IMR-90 (cell line): ENCODE measurements around the gene FFAR1. TPM values are rescaled to one million over a fixed set of nuclear protein-coding genes. Genes with fewer than 3 reads are reported as not detected.

ENCODE experiments used
- ATAC-seq: fragments of 200-7000 bp; cut with Tn5 transposase; 2 replicates; pipeline ENCODE4 v1.9.1; 2020; ENCODE audit warnings: low read depth, mild to moderate bottlenecking, moderate library complexity
- BruUV-seq: library from RNA; stranded (reverse); fragments of 400-500 nt; replicated peaks from 2 replicates; lab custom pipeline; 2021; lab: Mats Ljungman, UMichigan
- CTCF ChIA-PET: fragments of 300-600 bp; formaldehyde crosslinking; extraction: SDS; loops from one replicate; lab custom pipeline; 2021; ENCODE audit warnings: antibody characterized with exemption; lab: Yijun Ruan, JAX
- POLR2A ChIA-PET: fragments of 300-600 bp; sonication (Branson Sonifier 250); formaldehyde crosslinking; loops from one replicate; lab custom pipeline; 2022; ENCODE audit warnings: antibody characterized with exemption; ENCODE audit not compliant: unreplicated experiment; lab: Charles Lee
- DNase-seq: peaks from one replicate; pipeline ENCODE4 v3.0.0; 2013
- H2AFZ ChIP-seq: replicated peaks from 2 replicates; pipeline ENCODE3; 2013; ENCODE audit warnings: low read length, mild to moderate bottlenecking; ENCODE audit not compliant: poor library complexity
- H2AK5ac ChIP-seq: 2 replicates; pipeline ENCODE4 v1.6.1; 2013; ENCODE audit warnings: low read depth, low read length, inconsistent platforms
- H2AK9ac ChIP-seq: replicated peaks from 2 replicates; pipeline ENCODE3; 2013; ENCODE audit warnings: mild to moderate bottlenecking, low read depth, low read length, moderate library complexity; ENCODE audit not compliant: poor library complexity
- H2BK120ac ChIP-seq: 2 replicates; pipeline ENCODE4 v1.6.1; 2013; ENCODE audit warnings: low read depth, low read length, inconsistent platforms
- H2BK15ac ChIP-seq: 3 replicates; pipeline ENCODE4 v1.6.1; 2013; ENCODE audit warnings: low read depth, low read length, inconsistent platforms
- H2BK20ac ChIP-seq: 2 replicates; pipeline ENCODE4 v1.6.1; 2013; ENCODE audit warnings: low read depth, mild to moderate bottlenecking, inconsistent platforms, low read length, moderate library complexity
- H2BK5ac ChIP-seq: 2 replicates; pipeline ENCODE4 v1.6.1; 2013; ENCODE audit warnings: mild to moderate bottlenecking, low read depth, low read length, inconsistent platforms; ENCODE audit not compliant: poor library complexity, severe bottlenecking
- H3K14ac ChIP-seq: replicated peaks from 2 replicates; pipeline ENCODE4 v1.6.1; 2013; ENCODE audit warnings: low read depth, low read length, inconsistent platforms
- H3K18ac ChIP-seq: 2 replicates; pipeline ENCODE4 v1.6.1; 2013; ENCODE audit warnings: low read depth, low read length, control low read depth
- H3K23ac ChIP-seq: 2 replicates; pipeline ENCODE4 v1.6.1; 2013; ENCODE audit warnings: low read depth, low read length, inconsistent platforms
- H3K27ac ChIP-seq: 2 replicates; pipeline ENCODE4 v1.5.1; 2013; ENCODE audit warnings: mild to moderate bottlenecking, control low read depth, low read length; ENCODE audit not compliant: insufficient read depth
- H3K27me3 ChIP-seq: 2 replicates; pipeline ENCODE4 v1.6.1; 2013; ENCODE audit warnings: low read length; ENCODE audit not compliant: control insufficient read depth, insufficient read depth
- H3K36me3 ChIP-seq: 2 replicates; pipeline ENCODE4 v1.6.1; 2013; ENCODE audit warnings: low read length, mixed read lengths; ENCODE audit not compliant: control insufficient read depth, insufficient read depth
- H3K4ac ChIP-seq: 2 replicates; pipeline ENCODE4 v1.6.1; 2013; ENCODE audit warnings: low read depth, low read length, inconsistent platforms
- H3K4me1 ChIP-seq: 2 replicates; pipeline ENCODE4 v1.6.1; 2013; ENCODE audit warnings: low read length, mixed read lengths; ENCODE audit not compliant: control insufficient read depth, insufficient read depth
- H3K4me2 ChIP-seq: 2 replicates; pipeline ENCODE4 v1.6.1; 2013; ENCODE audit warnings: low read depth, mild to moderate bottlenecking, control low read depth, low read length, moderate library complexity
- H3K4me3 ChIP-seq: 2 replicates; pipeline ENCODE4 v1.5.1; 2013; ENCODE audit warnings: low read depth, mild to moderate bottlenecking, control low read depth, low read length, moderate library complexity; ENCODE audit not compliant: insufficient read depth
- H3K56ac ChIP-seq: 2 replicates; pipeline ENCODE4 v1.6.1; 2013; ENCODE audit warnings: low read length, inconsistent platforms; ENCODE audit not compliant: insufficient read depth; ENCODE audit errors: extremely low read depth
- H3K79me1 ChIP-seq, 2 experiments: 2 replicates each; pipeline ENCODE4 v1.6.1; 2013; ENCODE audit warnings: low read length in 2 of 2, inconsistent platforms in 1 of 2, low read depth in 1 of 2
- H3K9ac ChIP-seq: 2 replicates; pipeline ENCODE4 v1.6.1; 2013; ENCODE audit warnings: low read depth, low read length, control low read depth
- H3K9me1 ChIP-seq: 2 replicates; pipeline ENCODE4 v1.6.1; 2013; ENCODE audit warnings: low read length, inconsistent platforms; ENCODE audit not compliant: insufficient read depth
- H3K9me3 ChIP-seq: 2 replicates; pipeline ENCODE4 v1.6.1; 2013; ENCODE audit warnings: low read length; ENCODE audit not compliant: control insufficient read depth, insufficient read depth
- H4K20me1 ChIP-seq: 2 replicates; pipeline ENCODE4 v1.6.1; 2013; ENCODE audit warnings: low read length, inconsistent platforms; ENCODE audit not compliant: insufficient read depth
- H4K5ac ChIP-seq: 2 replicates; pipeline ENCODE4 v1.6.1; 2013; ENCODE audit warnings: mild to moderate bottlenecking, low read depth, low read length, control low read depth
- H4K8ac ChIP-seq, 2 experiments: 2 replicates each; pipeline ENCODE4 v1.6.1; 2013; ENCODE audit warnings: low read depth in 2 of 2, low read length in 2 of 2, control low read depth in 1 of 2, inconsistent platforms in 1 of 2
- H4K91ac ChIP-seq: 2 replicates; pipeline ENCODE4 v1.6.1; 2013; ENCODE audit warnings: low read depth, low read length, inconsistent platforms; ENCODE audit not compliant: insufficient read depth
- CEBPB ChIP-seq: IDR thresholded peaks from 2 replicates; pipeline ENCODE4 v1.6.1; 2012; ENCODE audit warnings: low read depth, low read length, improper control_type of control experiment
- CHD1 ChIP-seq: IDR thresholded peaks from 2 replicates; pipeline ENCODE4 v1.6.1; 2012; ENCODE audit warnings: low read depth, low read length, improper control_type of control experiment
- CTCF ChIP-seq: conservative IDR thresholded peaks from 2 replicates; pipeline ENCODE4 v1.5.1; 2012; ENCODE audit warnings: mild to moderate bottlenecking, low read depth, low read length, improper control_type of control experiment
- MXI1 ChIP-seq: IDR thresholded peaks from 2 replicates; pipeline ENCODE4 v1.6.1; 2012; ENCODE audit warnings: low read depth, mild to moderate bottlenecking, low read length, moderate library complexity, borderline replicate concordance
- NFE2L2 ChIP-seq: fragments of 150-350 bp; IDR thresholded peaks from 2 replicates; pipeline ENCODE4 v1.6.1; 2016; ENCODE audit warnings: low read depth, mild to moderate bottlenecking, low read length
- USF2 ChIP-seq: fragments of 150-350 bp; IDR thresholded peaks from 2 replicates; pipeline ENCODE4 v1.6.1; 2017; ENCODE audit warnings: mild to moderate bottlenecking, antibody characterized with exemption, low read length, low read depth
- WGBS, 2 experiments: methylation state at CpG; one replicate each; pipeline versions ENCODE4 v1.1.5 to v1.1.7; 2013; ENCODE audit warnings: missing lambda C conversion rate in 2 of 2; ENCODE audit not compliant: insufficient read length in 1 of 2; ENCODE audit errors: extremely low coverage in 2 of 2; 5-methylcytosine and 5-hydroxymethylcytosine counted together
- dilution Hi-C: fragments of 300-500 bp; cut with HindIII; formaldehyde crosslinking; loops from one replicate; pipeline ENCODE4 v1.14.3; 2018; ENCODE audit warnings: low sequenced_read_pairs; ENCODE audit not compliant: unreplicated experiment
- in situ Hi-C: fragments of 300-500 bp; cut with MboI; formaldehyde crosslinking; loops from 3 replicates; pipeline ENCODE4 v1.14.3; 2019; ENCODE audit warnings: low sequenced_read_pairs, inconsistent platforms, mixed read lengths
- intact Hi-C: fragments of 100-400 bp; cut with micrococcal nuclease; formaldehyde crosslinking; loops from 2 replicates; pipeline ENCODE4 v1.10.0; 2022
- polyA plus RNA-seq, 3 experiments: library from polyadenylated mRNA; depleted of rRNA; stranded (reverse); fragments of >200 nt; gene quantifications; 2 replicates each; pipeline ENCODE4 v1.2.3, GENCODE V29; 2012; ENCODE audit warnings: low replicate concordance in 1 of 3
- total RNA-seq: library from RNA; depleted of rRNA; stranded (reverse); fragments of >200 nt; gene quantifications from 2 replicates; pipeline ENCODE4 v1.2.3, GENCODE V29; 2012

The FFAR1 gene
- total and polyA plus RNA-seq, 2 of the 4 experiments (the other 2 are of a cell fraction) = not detected

- Histone ChIP-seq H3K9me1 (0 out of 2 replicates have a peak, but pooled peaks cover 5% of the 10 kb centered on the region), H4K8ac (no peak overlapping the region), H4K91ac (no peak overlapping the region), H3K14ac (no peak overlapping the region), H3K23ac (no peak overlapping the region), H3K4me1 (peaks cover 5% of the 10 kb centered on the region), H2AFZ (no peak overlapping the region), H2BK120ac (no peak overlapping the region), H4K5ac (no peak overlapping the region), H4K20me1 (no peaks in the 10 kb centered on the region), H3K27ac (no peak overlapping the region), H2BK5ac (no peak overlapping the region), H3K27me3 (peaks cover 3% of the 10 kb centered on the region), H3K56ac (no peak overlapping the region), H3K4me2 (no peak overlapping the region), H2AK5ac (no peak overlapping the region), H3K4me3 (no peak overlapping the region), H3K9ac (no peak overlapping the region), H3K79me1 (no peaks in the 10 kb centered on the region), H2BK15ac (no peak overlapping the region), H3K36me3 (no peaks in the 10 kb centered on the region), H3K9me3 (peaks cover 4% of the 10 kb centered on the region), H3K4ac (no peak overlapping the region), H3K18ac (no peak overlapping the region), H2AK9ac (no peak overlapping the region), H2BK20ac (no peak overlapping the region)
- in situ Hi-C loops = no loop called here
- dilution Hi-C loops = no loop called here
- ATAC-seq (no peak), DNase-seq (no peak)
- POLR2A ChIA-PET = no interaction called here
- intact Hi-C loops = no loop called here
- BruUV-seq = no TSS peak
- TF ChIP-seq MXI1 = no peak
- TF ChIP-seq CEBPB = no peak
- TF ChIP-seq NFE2L2 = no peak
- no peak for TF ChIP-seq USF2
- TF ChIP-seq CTCF = no peak
- no peak for TF ChIP-seq CHD1
- no CpG with 5 or more reads among the region's 9 CpGs for WGBS, 2 experiments
- CTCF ChIA-PET = no interaction called here
Observed at GRCh38 chr19:35322014-35322413, 25.7 kb upstream of the FFAR1 start.
